DND-41 (cell line): ENCODE measurements around the gene KIF21A.

Experiments
- CTCF ChIP-seq: IDR thresholded peaks from 2 replicates; pipeline ENCODE4 v1.5.1; 2012; ENCODE audit warnings: borderline replicate concordance, low read length, moderate library complexity, mild to moderate bottlenecking; ENCODE audit not compliant: poor library complexity, severe bottlenecking; ENCODE audit errors: extremely low read depth
- EZH2 ChIP-seq: IDR thresholded peaks from 3 replicates; pipeline ENCODE4 v1.6.1; 2012; ENCODE audit warnings: borderline replicate concordance, low read depth, mild to moderate bottlenecking, moderate library complexity, low read length, inconsistent platforms; ENCODE audit not compliant: severe bottlenecking

GRCh38 chr12:39341179-39341578 is 101.7 kb downstream of the KIF21A start:
- no peak for TF ChIP-seq EZH2
- no peak for TF ChIP-seq CTCF
